GM19239 (cell line): Measurements from ENCODE around the gene ALS2.
A peak's percentile ranks its signal among the peaks of the same experiment; 100 is the strongest.
"Not testable (repeated sequence)": the region's sequence is repeated elsewhere in the genome, so short reads cannot be mapped to it uniquely, and the experiment has no call there.

Source experiments
- DNase-seq: peaks from one replicate; pipeline ENCODE4 v3.0.0; 2011; ENCODE audit warnings: low spot score; ENCODE audit not compliant: insufficient read length
- FAIRE-seq: peaks from 2 replicates; lab custom pipeline; 2011; peaks lifted over from hg19 to GRCh38; lab: Jason Lieb, UNC

ALS2 gene

DNA sequence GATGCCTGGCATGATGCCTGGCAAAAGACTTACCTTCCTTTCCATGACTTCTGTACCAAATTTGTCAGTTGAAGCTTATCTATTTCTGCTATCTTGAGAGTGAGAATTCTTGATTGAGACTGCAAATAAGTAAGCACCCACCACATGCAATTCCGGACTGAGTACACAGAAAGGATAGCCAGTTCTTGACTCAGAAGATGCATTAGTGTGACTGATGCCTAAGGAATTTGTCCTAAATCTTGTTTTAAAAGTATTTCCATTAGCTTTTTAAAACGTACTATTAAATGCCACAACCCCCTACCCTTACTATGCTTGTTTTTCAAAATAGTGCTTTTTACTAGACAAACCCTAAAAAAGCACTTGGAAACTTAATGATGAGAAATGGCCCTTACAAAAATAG, 82.8 kb downstream of the ALS2 start:
- DNase-seq (no peak), FAIRE-seq (no peak)

GRCh38 chr2:201696151-201696659, 84.5 kb downstream of the ALS2 start:
- no peak for DNase-seq
- no peak for FAIRE-seq

DNA sequence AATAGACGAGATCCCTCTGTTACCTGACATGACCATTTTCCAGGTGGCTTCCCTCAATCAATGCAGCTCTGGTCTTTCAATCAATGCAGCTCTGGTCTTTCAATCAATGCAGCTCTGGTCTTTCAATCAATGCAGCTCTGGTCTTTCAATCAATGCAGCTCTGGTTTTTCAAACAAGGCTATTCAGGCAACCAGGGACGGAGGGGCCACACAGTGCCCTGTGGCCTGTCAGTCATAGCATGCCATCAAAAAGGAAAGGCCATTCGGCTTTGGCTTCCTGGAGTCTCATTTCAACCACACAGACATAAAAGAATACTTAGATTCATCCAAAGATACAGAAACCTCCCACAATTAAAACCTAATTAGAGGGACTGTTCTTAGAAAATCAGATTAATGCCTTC, 95.6 kb downstream of the ALS2 start:
- DNase-seq (no peak), FAIRE-seq (no peak)

GRCh38 chr2:201680743-201681142, 100.0 kb downstream of the ALS2 start:
- FAIRE-seq (no peak), DNase-seq (peak; percentile 32)

DNA sequence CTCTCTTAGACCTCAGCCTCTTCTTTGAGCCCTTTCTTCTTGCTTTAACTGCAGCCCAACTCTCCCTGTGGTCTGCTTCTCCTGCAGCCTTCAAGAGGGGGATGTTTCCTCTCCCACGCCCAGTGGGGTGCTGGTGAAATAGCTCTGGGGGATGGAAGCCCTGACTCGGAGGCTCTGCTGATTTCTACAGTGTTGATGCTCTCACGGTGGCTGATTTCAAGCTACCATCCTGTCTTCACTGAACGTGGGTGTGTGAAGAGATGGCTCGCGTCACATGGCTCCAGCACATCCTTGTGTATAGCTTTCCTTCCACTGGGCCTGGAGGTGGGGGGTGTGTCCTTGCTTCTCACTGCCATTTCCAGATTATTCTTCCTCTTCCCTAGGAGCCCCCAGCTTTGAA, 102.3 kb downstream of the ALS2 start:
- no peak for DNase-seq
- FAIRE-seq, result no peak

GRCh38 chr2:201675454-201675853, 105.3 kb downstream of the ALS2 start:
- DNase-seq, result no peak
- FAIRE-seq, result no peak

DNA sequence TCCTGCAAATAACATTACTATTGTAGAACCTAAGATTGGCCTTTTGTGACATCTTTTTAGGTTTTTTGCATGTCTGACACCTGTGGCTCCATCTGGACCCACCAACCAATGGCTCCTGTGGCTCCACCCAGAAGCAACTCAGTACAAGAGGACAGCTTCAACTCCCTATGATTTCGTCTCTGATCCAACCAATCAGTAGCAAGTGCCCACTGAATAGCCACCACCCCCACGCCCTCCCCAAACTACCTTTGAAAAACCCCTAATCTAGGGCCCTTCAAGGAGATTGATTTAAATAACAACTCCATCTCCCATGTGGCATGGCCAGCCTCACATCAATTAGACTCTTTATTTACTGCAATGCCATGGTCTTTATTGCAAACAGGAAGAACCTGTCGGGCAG, 105.9 kb downstream of the ALS2 start:
- DNase-seq, result no peak
- FAIRE-seq, result no peak

DNA sequence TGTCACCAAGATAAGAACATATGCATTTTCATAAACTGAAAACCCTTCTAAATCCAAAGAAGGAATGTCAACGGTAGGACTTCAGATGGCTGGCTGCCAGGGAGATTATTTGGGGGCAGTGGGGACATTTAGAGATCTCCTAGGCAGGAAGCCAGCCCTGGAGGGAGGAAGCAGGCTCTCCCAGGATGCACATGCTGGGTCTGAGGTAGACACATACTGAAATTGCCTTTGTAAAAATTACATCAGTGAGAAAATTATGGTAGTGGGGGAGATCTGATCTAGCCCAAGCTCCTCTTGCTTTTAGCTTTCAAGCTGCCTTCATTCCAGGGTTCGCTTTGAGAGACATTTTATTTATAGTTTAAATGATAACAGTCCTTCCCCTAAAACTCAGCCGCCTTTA, 106.4 kb downstream of the ALS2 start:
- no peak for FAIRE-seq

DNA sequence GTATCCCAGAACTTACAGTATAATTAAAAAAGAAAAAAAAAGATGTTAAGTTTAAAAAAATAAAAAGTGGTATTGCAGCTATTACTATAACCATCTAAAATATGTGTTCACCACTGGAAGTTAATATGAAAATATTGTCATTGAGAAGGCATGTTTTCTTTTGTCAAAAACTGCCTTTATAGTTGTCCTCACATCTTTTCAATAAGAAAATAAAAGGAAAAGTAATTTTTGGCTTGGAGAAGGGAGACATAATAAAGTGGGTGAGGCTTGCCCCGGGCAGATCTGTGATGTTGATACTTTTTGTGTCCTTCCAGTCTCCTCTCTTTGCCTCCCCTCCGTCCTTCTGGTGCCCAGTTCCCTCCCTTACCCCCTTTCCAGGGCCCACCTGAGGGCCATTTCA, 107.2 kb downstream of the ALS2 start:
- no peak for FAIRE-seq

More for the DNA sequence above, 106.4 kb downstream of the ALS2 start:
- DNase-seq, result no peak

DNA sequence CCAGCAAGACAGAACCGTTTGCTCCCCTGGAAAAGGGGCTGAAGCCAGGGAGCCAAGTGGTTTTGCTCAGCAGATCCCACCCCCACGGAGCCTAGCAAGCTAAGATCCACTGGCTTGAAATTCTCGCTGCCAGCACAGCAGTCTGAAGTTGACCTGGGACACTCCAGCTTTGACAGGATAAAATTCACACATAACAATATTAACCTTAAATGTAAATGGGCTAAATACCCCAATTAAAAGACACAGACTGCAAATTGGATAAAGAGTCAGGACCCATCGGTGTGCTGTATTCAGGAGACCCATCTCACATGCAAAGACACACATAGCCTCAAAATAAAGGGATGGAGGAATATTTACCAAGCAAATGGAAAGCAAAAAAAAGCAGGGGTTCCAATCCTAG, 109.5 kb downstream of the ALS2 start:
- not testable (repeated sequence) for DNase-seq, FAIRE-seq

More for the DNA sequence above, 107.2 kb downstream of the ALS2 start:
- no peak for DNase-seq

DNA sequence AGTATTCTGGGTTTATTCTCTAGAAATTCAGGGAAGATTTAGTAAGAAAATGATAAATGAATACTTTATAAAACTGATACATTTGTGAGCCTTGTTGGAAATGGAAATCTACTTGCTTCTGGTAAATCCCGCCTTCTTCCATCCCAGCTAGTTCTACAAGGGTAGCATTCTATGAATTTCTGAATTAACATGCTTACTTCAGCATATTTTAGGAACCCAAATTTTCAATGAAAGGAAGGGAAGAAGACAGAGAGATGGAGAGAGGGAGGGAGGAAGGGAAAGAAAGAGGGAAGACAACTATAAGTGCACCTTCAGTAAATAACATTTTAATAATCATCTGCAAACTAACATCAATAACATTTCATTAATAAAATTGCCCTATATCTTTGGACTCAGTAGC, 110.9 kb downstream of the ALS2 start:
- DNase-seq (no peak), FAIRE-seq (no peak)

- no peak for FAIRE-seq
Measured at GRCh38 chr2:201668402-201668910, 112.3 kb downstream of the ALS2 start.

GRCh38 chr2:201664334-201664733, 116.4 kb downstream of the ALS2 start:
- DNase-seq (no peak), FAIRE-seq (no peak)

More at GRCh38 chr2:201668402-201668910, 112.3 kb downstream of the ALS2 start:
- no peak for DNase-seq

DNA sequence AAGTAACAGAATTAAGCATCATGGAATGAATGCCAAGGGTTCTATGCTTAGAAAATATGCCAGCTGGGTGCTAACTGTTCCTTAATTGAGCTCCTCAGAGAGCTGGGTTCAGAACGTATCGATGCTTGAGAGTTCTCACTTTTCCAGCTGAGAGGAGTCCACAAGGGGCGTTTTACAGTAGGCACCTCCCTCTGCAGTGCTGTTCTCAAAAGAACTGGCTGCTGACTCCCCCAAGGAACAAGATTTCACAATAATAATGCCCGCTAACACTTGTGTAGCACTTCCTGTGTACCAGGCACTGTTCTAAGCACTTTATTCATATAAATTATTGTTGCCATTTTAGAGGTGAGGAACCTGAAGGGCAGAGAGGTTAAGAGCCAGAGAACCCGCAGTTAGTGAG, 119.4 kb downstream of the ALS2 start:
- no peak for FAIRE-seq
- no peak for DNase-seq

DNA sequence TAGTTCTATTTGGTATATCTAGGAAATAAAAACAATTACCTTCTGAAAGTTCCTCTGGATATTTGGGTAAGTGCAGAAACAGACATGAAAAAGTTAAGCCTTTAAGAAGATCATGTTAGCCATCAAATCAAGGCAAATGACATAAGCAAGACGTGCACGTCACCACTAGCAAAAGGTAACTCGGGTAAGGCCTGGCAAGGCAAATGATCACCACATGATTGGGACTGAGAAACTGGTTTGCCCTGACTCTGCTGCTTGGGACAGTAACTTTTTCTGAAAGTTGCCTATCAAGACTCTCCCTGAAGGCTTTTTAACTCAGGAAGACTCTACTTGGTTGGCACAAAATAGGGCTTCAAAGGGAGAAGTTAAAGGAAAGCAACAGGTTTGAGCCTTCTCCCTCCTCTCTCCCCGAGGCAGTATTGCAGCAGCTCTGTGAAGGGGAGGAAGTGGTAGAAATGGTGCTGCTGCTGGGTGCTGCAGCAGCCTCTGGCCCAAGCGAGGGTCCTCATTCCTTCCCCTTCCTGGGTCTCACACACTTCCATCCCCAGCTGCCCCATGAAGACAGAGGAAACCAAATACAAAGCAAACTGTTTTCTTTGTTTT, 120.3 kb downstream of the ALS2 start:
- DNase-seq (no peak), FAIRE-seq (no peak)

GRCh38 chr2:201656740-201657139, 124.0 kb downstream of the ALS2 start:
- FAIRE-seq, result no peak
- DNase-seq, result no peak

DNA sequence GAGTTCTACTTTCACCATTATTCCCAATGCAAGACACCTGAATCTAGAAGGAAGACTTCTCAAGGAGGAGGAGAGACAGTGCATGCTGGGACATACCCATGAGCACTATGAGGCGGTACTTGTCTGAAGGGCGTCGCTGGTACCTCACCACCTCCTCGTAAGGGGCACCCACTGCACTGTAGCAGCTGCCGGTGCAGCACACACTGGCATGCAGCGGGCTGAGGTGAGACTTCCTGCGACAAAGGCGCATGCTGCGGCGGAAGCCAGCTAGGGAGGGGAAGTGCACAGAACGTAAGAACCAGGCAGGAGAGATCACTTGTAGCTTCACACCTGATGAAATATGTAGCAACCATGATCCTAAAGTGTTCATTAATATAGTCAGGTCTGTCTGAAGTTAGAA, 124.6 kb downstream of the ALS2 start:
- no peak for DNase-seq
- FAIRE-seq, result no peak

GRCh38 chr2:201654616-201655384, 125.9 kb downstream of the ALS2 start:
- FAIRE-seq (no peak), DNase-seq (no peak)

DNA sequence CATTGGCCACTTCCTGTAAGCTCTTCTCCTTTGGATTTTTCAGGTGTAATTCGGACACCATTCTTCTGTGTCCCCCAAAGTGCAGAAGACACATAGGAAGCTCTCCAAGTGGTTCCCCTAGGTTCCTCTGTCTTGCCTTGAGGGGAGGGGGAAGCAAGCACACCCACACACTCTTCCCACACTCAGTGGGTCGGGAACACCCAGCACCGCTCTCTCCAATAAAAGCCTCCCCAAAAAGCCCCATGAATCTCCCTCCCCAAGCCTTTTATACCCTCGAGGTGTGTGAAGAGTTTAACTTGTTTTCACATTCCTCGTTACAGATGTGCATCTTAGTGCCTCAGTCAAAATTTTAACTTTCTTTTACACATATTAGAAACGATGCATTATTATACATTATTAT, 127.5 kb downstream of the ALS2 start:
- no peak for DNase-seq
- FAIRE-seq, result no peak
